HL-60 (cell line): ENCODE results near the gene IGFL2.

Experiments used
- CTCF ChIP-seq: IDR thresholded peaks from one replicate; pipeline ENCODE4 v1.5.1; 2011; ENCODE audit warnings: low read length, control low read depth, inconsistent platforms; ENCODE audit not compliant: insufficient read depth
- POLR2AphosphoS5 ChIP-seq: IDR thresholded peaks from 2 replicates; pipeline ENCODE4 v1.6.1; 2012; ENCODE audit warnings: low read depth
- REST ChIP-seq: IDR thresholded peaks from 2 replicates; pipeline ENCODE4 v1.6.1; 2012; ENCODE audit warnings: low read depth; ENCODE audit not compliant: insufficient replicate concordance

GRCh38 chr19:46192992-46193650, 45.1 kb downstream of the IGFL2 start:
- TF ChIP-seq CTCF (no peak), REST (no peak), POLR2AphosphoS5 (peak; percentile 41; the same call in 1 of the 2 replicates)
